Bronchial epithelial cell (primary cell): Measurements from ENCODE around the gene CNPY2. TPM values are rescaled to one million over a fixed set of nuclear protein-coding genes. Genes with fewer than 3 reads are reported as not detected.

Experiments used
- DNase-seq: peaks from one replicate; pipeline ENCODE4 v3.0.0-alpha.2; 2010; ENCODE audit warnings: low read depth
- FAIRE-seq: peaks from 2 replicates; lab custom pipeline; 2011; peaks lifted over from hg19 to GRCh38; lab: Jason Lieb, UNC
- H3K27me3 ChIP-seq: 2 replicates; pipeline ENCODE4 v1.5.1; 2011; ENCODE audit warnings: low read length; ENCODE audit not compliant: control insufficient read depth, insufficient read depth
- H3K36me3 ChIP-seq: 2 replicates; pipeline ENCODE4 v1.5.1; 2011; ENCODE audit warnings: low read length; ENCODE audit not compliant: control insufficient read depth, insufficient read depth
- H3K4me3 ChIP-seq: 2 replicates; pipeline ENCODE4 v1.5.1; 2011; ENCODE audit warnings: mild to moderate bottlenecking, low read depth, low read length, control low read depth
- total RNA-seq: library from RNA; depleted of rRNA; stranded (reverse); fragments of >200 nt; gene quantifications from 2 replicates; pipeline ENCODE4 v1.2.1, GENCODE V29; 2014
- TF ChIP-seq, protein P1 (sequence below): IDR thresholded peaks from 2 replicates; pipeline ENCODE4 v1.5.1; 2011; ENCODE audit warnings: mild to moderate bottlenecking, moderate library complexity, low read length, control low read depth, inconsistent platforms; ENCODE audit not compliant: insufficient read depth, severe bottlenecking

The CNPY2 gene
- total RNA-seq, 1 donor from 2014 or later, result 91.1 TPM

- DNase-seq (no peak), FAIRE-seq (no peak)
- TF ChIP-seq, protein P1, sequence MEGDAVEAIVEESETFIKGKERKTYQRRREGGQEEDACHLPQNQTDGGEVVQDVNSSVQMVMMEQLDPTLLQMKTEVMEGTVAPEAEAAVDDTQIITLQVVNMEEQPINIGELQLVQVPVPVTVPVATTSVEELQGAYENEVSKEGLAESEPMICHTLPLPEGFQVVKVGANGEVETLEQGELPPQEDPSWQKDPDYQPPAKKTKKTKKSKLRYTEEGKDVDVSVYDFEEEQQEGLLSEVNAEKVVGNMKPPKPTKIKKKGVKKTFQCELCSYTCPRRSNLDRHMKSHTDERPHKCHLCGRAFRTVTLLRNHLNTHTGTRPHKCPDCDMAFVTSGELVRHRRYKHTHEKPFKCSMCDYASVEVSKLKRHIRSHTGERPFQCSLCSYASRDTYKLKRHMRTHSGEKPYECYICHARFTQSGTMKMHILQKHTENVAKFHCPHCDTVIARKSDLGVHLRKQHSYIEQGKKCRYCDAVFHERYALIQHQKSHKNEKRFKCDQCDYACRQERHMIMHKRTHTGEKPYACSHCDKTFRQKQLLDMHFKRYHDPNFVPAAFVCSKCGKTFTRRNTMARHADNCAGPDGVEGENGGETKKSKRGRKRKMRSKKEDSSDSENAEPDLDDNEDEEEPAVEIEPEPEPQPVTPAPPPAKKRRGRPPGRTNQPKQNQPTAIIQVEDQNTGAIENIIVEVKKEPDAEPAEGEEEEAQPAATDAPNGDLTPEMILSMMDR, result no peak
- Histone ChIP-seq H3K4me3 (no peak overlapping the region), H3K36me3 (peaks cover 6% of the 10 kb centered on the region), H3K27me3 (no peaks in the 10 kb centered on the region)
These were observed 55.4 kb downstream of the CNPY2 start for GRCh38 chr12:56260380-56260779.

Other genes with a start within 250 kb of the CNPY2 start
- 21.1 and 59.8 TPM in 2 replicates for gene ERBB3, start 235.8 kb downstream of the CNPY2 start, total RNA-seq
- 168 and 172 TPM in 2 replicates for gene PA2G4, start 211.4 kb downstream of the CNPY2 start, total RNA-seq
- 3,411 and 3,733 TPM in 2 replicates for gene RPL41, start 199.4 kb downstream of the CNPY2 start, total RNA-seq
- gene ZC3H10, start 197.7 kb downstream of the CNPY2 start, total RNA-seq, result 3.5 and 4.5 TPM in 2 replicates
- 253 and 304 TPM in 2 replicates for gene ESYT1, start 187.7 kb downstream of the CNPY2 start, total RNA-seq
- 27.4 and 33.5 TPM in 2 replicates for gene MYL6B, start 163.4 kb downstream of the CNPY2 start, total RNA-seq
- gene MYL6, start 157.6 kb downstream of the CNPY2 start, total RNA-seq, result 590 and 1,212 TPM in 2 replicates
- 14.0 and 20.4 TPM in 2 replicates for gene SMARCC2, start 126.5 kb downstream of the CNPY2 start, total RNA-seq
- 102 and 158 TPM in 2 replicates for gene RNF41, start 94.1 kb downstream of the CNPY2 start, total RNA-seq
- gene NABP2, start 91.6 kb downstream of the CNPY2 start, total RNA-seq, result 25.3 and 40.5 TPM in 2 replicates
- 0.13 and 0.26 TPM in 2 replicates for gene SLC39A5, start 85.9 kb downstream of the CNPY2 start, total RNA-seq
- 6.8 and 11.3 TPM in 2 replicates for gene ANKRD52, start 57.6 kb downstream of the CNPY2 start, total RNA-seq
- 2.7 and 5.3 TPM in 2 replicates for gene COQ10A, start 49.0 kb downstream of the CNPY2 start, total RNA-seq
- gene CS, start 15.7 kb downstream of the CNPY2 start, total RNA-seq, result 64.8 and 89.4 TPM in 2 replicates
- gene PAN2, start 18.0 kb upstream of the CNPY2 start, total RNA-seq, result 20.5 and 30.7 TPM in 2 replicates
- 0.13 TPM in 1 of 2 replicates, not detected in the other for gene IL23A, start 22.9 kb upstream of the CNPY2 start, total RNA-seq
- 47.5 and 47.9 TPM in 2 replicates for gene STAT2, start 44.1 kb upstream of the CNPY2 start, total RNA-seq
- not detected in 2 replicates for gene APOF, start 46.9 kb upstream of the CNPY2 start, total RNA-seq
- gene TIMELESS, start 133.4 kb upstream of the CNPY2 start, total RNA-seq, result 3.4 and 3.6 TPM in 2 replicates
- gene MIP, start 138.7 kb upstream of the CNPY2 start, total RNA-seq, result 0.26 TPM in 1 of 2 replicates, not detected in the other
- 1.1 and 1.3 TPM in 2 replicates for gene SPRYD4, start 152.6 kb upstream of the CNPY2 start, total RNA-seq
- 5.2 and 6.1 TPM in 2 replicates for gene GLS2, start 172.2 kb upstream of the CNPY2 start, total RNA-seq
- gene RBMS2, start 205.8 kb upstream of the CNPY2 start, total RNA-seq, result 9.2 and 11.0 TPM in 2 replicates